GM12878 (cell line): ENCODE data around the gene WFIKKN1. TPM values are rescaled to one million over a fixed set of nuclear protein-coding genes. Genes with fewer than 3 reads are reported as not detected.

ENCODE experiments used
- CEBPB ChIP-seq, 2 experiments: fragments of 150-350 bp in 1 of 2; IDR thresholded peaks; 2 replicates each; pipeline ENCODE4 v1.6.1; 2012 to 2014; ENCODE audit warnings: low read depth in 2 of 2, low read length in 2 of 2, borderline replicate concordance in 1 of 2, inconsistent platforms in 1 of 2
- ELK1 ChIP-seq: IDR thresholded peaks from 2 replicates; pipeline ENCODE4 v1.6.1; 2012; ENCODE audit warnings: low read depth, low read length, improper control_type of control experiment
- HDGF ChIP-seq: fragments of 450-650 bp; IDR thresholded peaks from 2 replicates; pipeline ENCODE4 v1.6.1; 2016; ENCODE audit warnings: antibody characterized with exemption
- IRF4 ChIP-seq: IDR thresholded peaks from 2 replicates; pipeline ENCODE4 v1.6.1; 2011; ENCODE audit warnings: low read depth, low read length
- NKRF ChIP-seq: fragments of 450-650 bp; conservative IDR thresholded peaks from 2 replicates; pipeline ENCODE4 v1.6.1; 2017; ENCODE audit warnings: mild to moderate bottlenecking, moderate library complexity
- RB1 ChIP-seq: fragments of 450-650 bp; formaldehyde crosslinking; IDR thresholded peaks from 2 replicates; pipeline ENCODE4 v1.6.1; 2017; ENCODE audit warnings: mild to moderate bottlenecking, borderline replicate concordance
- RBBP5 ChIP-seq: fragments of 200-600 bp; sonication (generic); conservative IDR thresholded peaks from 2 replicates; pipeline ENCODE4 v1.6.1; 2016
- SIN3A ChIP-seq: IDR thresholded peaks from 2 replicates; pipeline ENCODE4 v1.6.1; 2012; ENCODE audit warnings: low read depth, low read length, improper control_type of control experiment
- SPI1 ChIP-seq: IDR thresholded peaks from 2 replicates; pipeline ENCODE4 v1.6.1; 2011; ENCODE audit warnings: low read depth, mild to moderate bottlenecking, low read length, moderate library complexity, borderline replicate concordance; ENCODE audit not compliant: insufficient read depth
- TAF1 ChIP-seq: IDR thresholded peaks from 2 replicates; pipeline ENCODE4 v1.6.1; 2011; ENCODE audit warnings: mild to moderate bottlenecking, low read depth, low read length, borderline replicate concordance
- USF2 ChIP-seq: IDR thresholded peaks from 2 replicates; pipeline ENCODE4 v1.6.1; 2011; ENCODE audit warnings: low read depth, low read length, improper control_type of control experiment, borderline replicate concordance
- ZBED1 ChIP-seq: IDR thresholded peaks from 2 replicates; pipeline ENCODE4 v1.6.1; 2016; ENCODE audit warnings: borderline replicate concordance
- ZBTB40 ChIP-seq: fragments of 450-650 bp; IDR thresholded peaks from 2 replicates; pipeline ENCODE4 v1.6.1; 2016; ENCODE audit warnings: mild to moderate bottlenecking, moderate library complexity, borderline replicate concordance
- polyA plus RNA-seq, 11 experiments: library from polyadenylated mRNA; depleted of rRNA in 4 of 11; unstranded in 6 of 11; stranded (reverse) in 5 of 11; fragments of >200 nt; fragmentation: Nextera tagmentation in 4 of 11; fragmentation: Illumina TruSeq in 1 of 11; extraction: Ambion mirVana in 4 of 11; extraction: Trizol in 1 of 11; gene quantifications; 1 replicate in 1 of 11; 2 replicates in 10 of 11; pipeline versions ENCODE4 v1.2.1 to v1.2.3, GENCODE V29; 2011 to 2016; ENCODE audit warnings: inconsistent platforms in 2 of 11, missing spikeins in 2 of 11, low read depth in 1 of 11
- total RNA-seq, 4 experiments: library from RNA; depleted of rRNA in 3 of 4; stranded (reverse); fragments of >200 nt in 3 of 4; fragmentation: Illumina TruSeq in 1 of 4; extraction: Trizol in 1 of 4; gene quantifications; 2 replicates each; pipeline versions ENCODE4 v1.2.1 to v1.2.3, GENCODE V29; 2013 to 2021
- TF ChIP-seq, protein P1 (sequence below): fragments of 450-650 bp; IDR thresholded peaks from 2 replicates; pipeline ENCODE4 v1.6.1; 2018; ENCODE audit warnings: mild to moderate bottlenecking, low read depth, moderate library complexity; ENCODE audit not compliant: partially characterized antibody
- TF ChIP-seq, protein P2 (sequence below), 3 experiments: IDR thresholded peaks in 2 of 3; conservative IDR thresholded peaks in 1 of 3; 2 replicates each; pipeline ENCODE4 v1.5.1; 2011; ENCODE audit warnings: low read depth in 3 of 3, low read length in 3 of 3, mild to moderate bottlenecking in 3 of 3, control low read depth in 2 of 3, moderate library complexity in 2 of 3, inconsistent platforms in 1 of 3, mixed read lengths in 1 of 3; ENCODE audit not compliant: control insufficient read depth in 2 of 3, insufficient read depth in 1 of 3; ENCODE audit errors: extremely low read depth in 1 of 3

The WFIKKN1 gene
- total and polyA plus RNA-seq, 10 of the 15 experiments (the other 5 are each of a cell fraction or from before 2014, with no cell fraction given) = 0.01 to 0.41 (median 0.05) TPM; not detected in 2

DNA sequence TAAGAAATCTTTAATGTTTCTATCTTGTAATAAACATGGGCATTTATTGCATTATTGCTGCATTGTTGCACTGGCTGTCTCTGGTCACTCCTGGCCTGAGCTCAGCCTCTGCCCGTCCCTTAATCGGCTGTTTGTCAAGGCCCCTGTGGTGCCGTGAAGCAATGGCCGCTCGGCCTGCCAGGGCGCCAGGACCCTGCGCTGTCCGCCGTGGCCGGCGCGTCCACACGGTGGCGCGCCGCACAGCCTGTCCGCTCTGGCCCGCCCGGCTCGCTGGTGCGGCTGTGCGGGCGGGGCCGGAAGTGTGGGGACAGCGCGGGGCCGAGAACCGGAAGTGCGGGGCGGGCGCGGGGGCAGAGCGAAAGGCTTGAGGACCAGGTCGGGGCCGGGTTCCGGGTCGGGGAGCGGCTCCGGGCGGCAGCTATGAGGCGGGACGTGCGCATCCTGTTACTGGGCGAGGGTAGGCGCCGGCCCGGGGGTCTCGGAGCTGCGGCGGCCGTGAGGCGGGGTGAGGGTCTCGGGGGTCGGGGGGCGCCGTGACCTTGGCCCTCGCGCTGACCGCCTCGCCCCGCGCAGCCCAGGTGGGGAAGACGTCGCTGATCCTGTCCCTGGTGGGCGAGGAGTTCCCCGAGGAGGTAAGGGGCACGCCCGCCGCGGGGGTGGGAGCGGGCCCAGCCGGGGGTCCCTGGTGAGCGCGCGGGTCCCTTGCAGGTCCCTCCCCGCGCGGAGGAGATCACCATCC, 37.2 kb downstream of the WFIKKN1 start, which contains the start of gene RHOT2 (continued):
- TF ChIP-seq SPI1 = peak; percentile 18; the same call in 1 of the 2 replicates
- peak; percentile 97 for TF ChIP-seq RB1
- TF ChIP-seq SIN3A = no peak
- peak; percentile 82 for TF ChIP-seq ZBTB40
- TF ChIP-seq USF2 = no peak
- TF ChIP-seq ELK1 = peak; percentile 90
- TF ChIP-seq NKRF = peak; percentile 76
- TF ChIP-seq, protein P1, sequence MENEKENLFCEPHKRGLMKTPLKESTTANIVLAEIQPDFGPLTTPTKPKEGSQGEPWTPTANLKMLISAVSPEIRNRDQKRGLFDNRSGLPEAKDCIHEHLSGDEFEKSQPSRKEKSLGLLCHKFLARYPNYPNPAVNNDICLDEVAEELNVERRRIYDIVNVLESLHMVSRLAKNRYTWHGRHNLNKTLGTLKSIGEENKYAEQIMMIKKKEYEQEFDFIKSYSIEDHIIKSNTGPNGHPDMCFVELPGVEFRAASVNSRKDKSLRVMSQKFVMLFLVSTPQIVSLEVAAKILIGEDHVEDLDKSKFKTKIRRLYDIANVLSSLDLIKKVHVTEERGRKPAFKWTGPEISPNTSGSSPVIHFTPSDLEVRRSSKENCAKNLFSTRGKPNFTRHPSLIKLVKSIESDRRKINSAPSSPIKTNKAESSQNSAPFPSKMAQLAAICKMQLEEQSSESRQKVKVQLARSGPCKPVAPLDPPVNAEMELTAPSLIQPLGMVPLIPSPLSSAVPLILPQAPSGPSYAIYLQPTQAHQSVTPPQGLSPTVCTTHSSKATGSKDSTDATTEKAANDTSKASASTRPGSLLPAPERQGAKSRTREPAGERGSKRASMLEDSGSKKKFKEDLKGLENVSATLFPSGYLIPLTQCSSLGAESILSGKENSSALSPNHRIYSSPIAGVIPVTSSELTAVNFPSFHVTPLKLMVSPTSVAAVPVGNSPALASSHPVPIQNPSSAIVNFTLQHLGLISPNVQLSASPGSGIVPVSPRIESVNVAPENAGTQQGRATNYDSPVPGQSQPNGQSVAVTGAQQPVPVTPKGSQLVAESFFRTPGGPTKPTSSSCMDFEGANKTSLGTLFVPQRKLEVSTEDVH = no peak
- no peak for TF ChIP-seq ZBED1
- TF ChIP-seq, protein P2, sequence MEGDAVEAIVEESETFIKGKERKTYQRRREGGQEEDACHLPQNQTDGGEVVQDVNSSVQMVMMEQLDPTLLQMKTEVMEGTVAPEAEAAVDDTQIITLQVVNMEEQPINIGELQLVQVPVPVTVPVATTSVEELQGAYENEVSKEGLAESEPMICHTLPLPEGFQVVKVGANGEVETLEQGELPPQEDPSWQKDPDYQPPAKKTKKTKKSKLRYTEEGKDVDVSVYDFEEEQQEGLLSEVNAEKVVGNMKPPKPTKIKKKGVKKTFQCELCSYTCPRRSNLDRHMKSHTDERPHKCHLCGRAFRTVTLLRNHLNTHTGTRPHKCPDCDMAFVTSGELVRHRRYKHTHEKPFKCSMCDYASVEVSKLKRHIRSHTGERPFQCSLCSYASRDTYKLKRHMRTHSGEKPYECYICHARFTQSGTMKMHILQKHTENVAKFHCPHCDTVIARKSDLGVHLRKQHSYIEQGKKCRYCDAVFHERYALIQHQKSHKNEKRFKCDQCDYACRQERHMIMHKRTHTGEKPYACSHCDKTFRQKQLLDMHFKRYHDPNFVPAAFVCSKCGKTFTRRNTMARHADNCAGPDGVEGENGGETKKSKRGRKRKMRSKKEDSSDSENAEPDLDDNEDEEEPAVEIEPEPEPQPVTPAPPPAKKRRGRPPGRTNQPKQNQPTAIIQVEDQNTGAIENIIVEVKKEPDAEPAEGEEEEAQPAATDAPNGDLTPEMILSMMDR (IDR thresholded peaks at IDR 0.05 in 2 of 3, conservative IDR thresholded peaks at IDR 0.05 in 1 of 3; ENCODE audit: control insufficient read depth in 2 of 3, extremely low read depth in 1 of 3, insufficient read depth in 1 of 3, low read depth in 3 of 3, low read length in 3 of 3) = peak; percentile 72 to 95 (median 93); a peak in 5 of 6 replicates
- TF ChIP-seq IRF4 = no peak
- peak; percentile 77; the same call in 1 of the 2 replicates for TF ChIP-seq TAF1
- TF ChIP-seq CEBPB (IDR thresholded peaks at IDR 0.05; ENCODE audit: borderline replicate concordance in 1 of 2, low read depth in 2 of 2, low read length in 2 of 2) = no peak
- no peak for TF ChIP-seq HDGF
- TF ChIP-seq RBBP5 = no peak
